ENCODE results near the gene SCIN.

DNA sequence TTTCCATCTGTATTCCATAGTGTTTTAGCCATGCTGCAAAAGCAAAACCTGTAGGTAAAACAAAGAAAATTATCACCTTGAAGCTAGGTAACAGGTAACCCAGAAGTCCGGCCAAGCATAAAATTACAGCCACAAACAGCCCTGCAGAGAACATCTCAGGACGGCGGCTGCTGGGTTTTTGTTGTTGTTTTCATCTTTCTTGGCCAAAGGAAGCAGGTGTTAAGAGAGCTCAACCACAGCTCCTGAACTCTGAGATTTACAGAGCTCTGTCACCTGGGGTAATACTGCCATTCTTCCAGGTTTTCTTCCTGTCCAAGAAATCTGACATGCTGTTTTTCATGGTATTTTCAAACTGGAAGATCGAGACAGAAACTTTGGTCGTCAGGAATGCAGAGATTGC lies 847 bp upstream of the SCIN start:
- TF ChIP-seq FOXM1 (IDR thresholded peaks at IDR 0.05; ENCODE audit: low read depth) (no peak), EP300 (IDR thresholded peaks at IDR 0.05; ENCODE audit: borderline replicate concordance in 1 of 2, low read depth in 1 of 2, low read length in 1 of 2) (no peak), SMC3 (IDR thresholded peaks at IDR 0.05; ENCODE audit: low read depth, low read length) (no peak), SIN3A (IDR thresholded peaks at IDR 0.05; ENCODE audit: borderline replicate concordance, low read depth, low read length) (no peak), POLR2AphosphoS5 (IDR thresholded peaks at IDR 0.05; ENCODE audit: low read depth, low read length) (no peak), CHD2 (IDR thresholded peaks at IDR 0.05; ENCODE audit: low read length, partially characterized antibody) (no peak), JUND (IDR thresholded peaks at IDR 0.05) (no peak)
- TF ChIP-seq, protein P1, sequence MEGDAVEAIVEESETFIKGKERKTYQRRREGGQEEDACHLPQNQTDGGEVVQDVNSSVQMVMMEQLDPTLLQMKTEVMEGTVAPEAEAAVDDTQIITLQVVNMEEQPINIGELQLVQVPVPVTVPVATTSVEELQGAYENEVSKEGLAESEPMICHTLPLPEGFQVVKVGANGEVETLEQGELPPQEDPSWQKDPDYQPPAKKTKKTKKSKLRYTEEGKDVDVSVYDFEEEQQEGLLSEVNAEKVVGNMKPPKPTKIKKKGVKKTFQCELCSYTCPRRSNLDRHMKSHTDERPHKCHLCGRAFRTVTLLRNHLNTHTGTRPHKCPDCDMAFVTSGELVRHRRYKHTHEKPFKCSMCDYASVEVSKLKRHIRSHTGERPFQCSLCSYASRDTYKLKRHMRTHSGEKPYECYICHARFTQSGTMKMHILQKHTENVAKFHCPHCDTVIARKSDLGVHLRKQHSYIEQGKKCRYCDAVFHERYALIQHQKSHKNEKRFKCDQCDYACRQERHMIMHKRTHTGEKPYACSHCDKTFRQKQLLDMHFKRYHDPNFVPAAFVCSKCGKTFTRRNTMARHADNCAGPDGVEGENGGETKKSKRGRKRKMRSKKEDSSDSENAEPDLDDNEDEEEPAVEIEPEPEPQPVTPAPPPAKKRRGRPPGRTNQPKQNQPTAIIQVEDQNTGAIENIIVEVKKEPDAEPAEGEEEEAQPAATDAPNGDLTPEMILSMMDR (IDR thresholded peaks at IDR 0.05) = no peak
- TF ChIP-seq, protein P2, sequence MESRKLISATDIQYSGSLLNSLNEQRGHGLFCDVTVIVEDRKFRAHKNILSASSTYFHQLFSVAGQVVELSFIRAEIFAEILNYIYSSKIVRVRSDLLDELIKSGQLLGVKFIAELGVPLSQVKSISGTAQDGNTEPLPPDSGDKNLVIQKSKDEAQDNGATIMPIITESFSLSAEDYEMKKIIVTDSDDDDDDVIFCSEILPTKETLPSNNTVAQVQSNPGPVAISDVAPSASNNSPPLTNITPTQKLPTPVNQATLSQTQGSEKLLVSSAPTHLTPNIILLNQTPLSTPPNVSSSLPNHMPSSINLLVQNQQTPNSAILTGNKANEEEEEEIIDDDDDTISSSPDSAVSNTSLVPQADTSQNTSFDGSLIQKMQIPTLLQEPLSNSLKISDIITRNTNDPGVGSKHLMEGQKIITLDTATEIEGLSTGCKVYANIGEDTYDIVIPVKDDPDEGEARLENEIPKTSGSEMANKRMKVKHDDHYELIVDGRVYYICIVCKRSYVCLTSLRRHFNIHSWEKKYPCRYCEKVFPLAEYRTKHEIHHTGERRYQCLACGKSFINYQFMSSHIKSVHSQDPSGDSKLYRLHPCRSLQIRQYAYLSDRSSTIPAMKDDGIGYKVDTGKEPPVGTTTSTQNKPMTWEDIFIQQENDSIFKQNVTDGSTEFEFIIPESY (IDR thresholded peaks at IDR 0.05; ENCODE audit: borderline replicate concordance, low read depth) = no peak
- TF ChIP-seq, protein P3, sequence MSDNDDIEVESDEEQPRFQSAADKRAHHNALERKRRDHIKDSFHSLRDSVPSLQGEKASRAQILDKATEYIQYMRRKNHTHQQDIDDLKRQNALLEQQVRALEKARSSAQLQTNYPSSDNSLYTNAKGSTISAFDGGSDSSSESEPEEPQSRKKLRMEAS (IDR thresholded peaks at IDR 0.05; ENCODE audit: low read depth) = no peak

Measured in SK-N-SH (cell line).